ENCODE data around the gene MAGI1.

DNA sequence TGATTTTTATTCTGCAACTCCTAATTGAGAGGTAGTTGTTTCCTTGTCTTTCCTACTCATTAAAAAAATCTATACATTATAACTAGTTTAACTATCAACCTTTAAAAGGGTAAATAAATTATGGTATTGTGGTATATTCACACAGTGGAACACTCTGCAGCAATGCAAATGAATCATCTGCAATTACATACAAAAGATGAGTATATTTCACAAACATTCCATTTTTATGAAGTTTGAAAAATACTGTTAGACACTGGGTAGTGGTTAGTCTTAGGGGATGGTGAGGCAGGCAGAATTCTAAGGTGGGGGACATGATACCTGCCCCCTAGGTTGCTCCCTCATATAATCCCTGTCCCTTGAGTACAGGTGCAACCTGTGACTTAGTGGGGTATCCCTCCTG lies 44.0 kb upstream of the MAGI1 start:
- TF ChIP-seq POLR2A (IDR thresholded peaks at IDR 0.05), result no peak
- TF ChIP-seq, protein P1, sequence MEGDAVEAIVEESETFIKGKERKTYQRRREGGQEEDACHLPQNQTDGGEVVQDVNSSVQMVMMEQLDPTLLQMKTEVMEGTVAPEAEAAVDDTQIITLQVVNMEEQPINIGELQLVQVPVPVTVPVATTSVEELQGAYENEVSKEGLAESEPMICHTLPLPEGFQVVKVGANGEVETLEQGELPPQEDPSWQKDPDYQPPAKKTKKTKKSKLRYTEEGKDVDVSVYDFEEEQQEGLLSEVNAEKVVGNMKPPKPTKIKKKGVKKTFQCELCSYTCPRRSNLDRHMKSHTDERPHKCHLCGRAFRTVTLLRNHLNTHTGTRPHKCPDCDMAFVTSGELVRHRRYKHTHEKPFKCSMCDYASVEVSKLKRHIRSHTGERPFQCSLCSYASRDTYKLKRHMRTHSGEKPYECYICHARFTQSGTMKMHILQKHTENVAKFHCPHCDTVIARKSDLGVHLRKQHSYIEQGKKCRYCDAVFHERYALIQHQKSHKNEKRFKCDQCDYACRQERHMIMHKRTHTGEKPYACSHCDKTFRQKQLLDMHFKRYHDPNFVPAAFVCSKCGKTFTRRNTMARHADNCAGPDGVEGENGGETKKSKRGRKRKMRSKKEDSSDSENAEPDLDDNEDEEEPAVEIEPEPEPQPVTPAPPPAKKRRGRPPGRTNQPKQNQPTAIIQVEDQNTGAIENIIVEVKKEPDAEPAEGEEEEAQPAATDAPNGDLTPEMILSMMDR (IDR thresholded peaks at IDR 0.05), result no peak
